ENCODE data around the gene MAST2.
"Not testable (repeated sequence)": the region's sequence is repeated elsewhere in the genome, so short reads cannot be mapped to it uniquely, and the experiment has no call there.

MAST2 gene

DNA sequence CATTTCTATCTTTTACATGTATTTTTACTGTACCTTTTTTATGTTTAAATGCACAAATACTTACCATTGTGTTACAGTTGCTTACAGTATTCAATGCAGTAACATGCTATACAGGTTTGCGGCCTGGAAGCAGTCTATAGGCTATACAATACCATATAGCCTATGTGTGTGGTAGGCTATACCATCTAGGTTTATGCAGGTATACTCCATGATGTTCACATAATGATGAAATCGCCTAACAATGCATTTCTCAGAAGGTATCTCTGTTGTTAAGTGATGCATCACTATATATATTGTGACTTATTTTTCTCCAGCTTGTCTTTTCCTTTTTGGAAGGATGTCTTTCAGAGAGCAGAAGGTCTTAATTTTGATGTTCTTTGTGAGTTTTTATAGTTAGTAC lies 103.5 kb downstream of the MAST2 start:
- no peak for DNase-seq

DNA sequence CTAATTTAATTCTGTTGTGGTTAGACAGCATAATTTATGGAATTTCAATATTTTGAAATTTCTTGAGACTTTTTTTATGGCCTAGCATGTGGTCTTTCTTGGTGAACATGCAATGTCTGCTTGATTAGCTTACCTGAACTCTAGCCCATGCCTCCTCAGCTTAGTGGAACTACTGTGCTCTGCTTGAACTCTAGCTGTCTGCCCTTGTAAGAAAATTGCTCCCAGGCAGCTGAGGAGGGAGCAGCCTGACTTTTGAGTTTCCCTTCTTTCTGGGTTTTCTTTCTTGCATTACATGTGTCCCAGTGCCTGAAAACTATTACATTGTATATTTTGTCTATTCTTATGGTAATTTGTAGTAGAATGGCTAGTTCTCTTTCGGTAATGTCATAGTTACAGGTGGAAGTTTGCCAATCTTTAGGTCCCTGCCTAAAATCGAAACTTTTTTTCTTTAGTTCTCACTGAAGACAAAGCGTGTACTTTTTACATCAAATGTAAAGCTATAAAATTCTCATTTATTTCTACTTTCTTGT lies 105.3 kb downstream of the MAST2 start:
- DNase-seq = no peak

DNA sequence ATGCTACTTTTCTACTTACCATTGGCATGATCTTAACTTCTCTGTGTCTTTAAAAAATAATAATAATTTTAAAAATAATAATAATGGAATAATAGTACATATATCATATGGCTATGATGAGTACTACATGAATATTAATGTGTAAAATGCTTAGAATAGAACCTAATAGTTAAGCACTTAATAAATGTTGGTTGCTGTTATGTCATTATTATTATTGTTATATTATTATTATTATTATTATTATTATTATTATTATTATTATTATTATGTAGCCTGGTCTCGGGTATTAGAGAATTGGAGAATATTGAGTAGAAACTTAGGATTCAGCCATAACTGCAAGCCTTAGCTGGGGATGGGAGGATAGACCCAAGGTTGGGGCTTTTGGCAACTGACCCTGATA lies 108.2 kb downstream of the MAST2 start:
- DNase-seq = no peak

DNA sequence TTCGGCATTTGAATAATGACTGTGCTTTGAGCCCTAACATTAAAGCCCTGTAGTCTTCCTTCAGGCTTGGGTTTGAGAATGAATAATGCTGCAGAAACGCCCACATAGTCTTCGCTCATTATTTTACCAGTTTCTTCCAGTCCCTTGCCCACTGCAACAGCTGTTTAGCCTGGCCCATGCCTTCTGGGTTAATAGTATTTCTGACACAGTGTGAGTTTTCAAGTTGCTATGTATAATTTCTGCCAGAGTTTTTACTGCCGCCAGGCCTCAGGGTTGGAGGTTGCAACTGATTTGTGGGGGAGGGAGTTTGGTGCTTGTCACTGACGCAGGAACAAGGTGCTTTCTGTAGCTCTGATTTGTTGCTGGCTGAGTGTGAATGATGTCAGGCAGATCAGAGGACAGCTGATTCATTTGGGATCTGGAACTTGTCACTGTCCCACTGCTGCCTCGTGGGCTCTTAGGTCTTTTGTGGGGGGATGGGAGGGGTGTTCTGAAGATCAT lies 109.8 kb downstream of the MAST2 start:
- DNase-seq = no peak

DNA sequence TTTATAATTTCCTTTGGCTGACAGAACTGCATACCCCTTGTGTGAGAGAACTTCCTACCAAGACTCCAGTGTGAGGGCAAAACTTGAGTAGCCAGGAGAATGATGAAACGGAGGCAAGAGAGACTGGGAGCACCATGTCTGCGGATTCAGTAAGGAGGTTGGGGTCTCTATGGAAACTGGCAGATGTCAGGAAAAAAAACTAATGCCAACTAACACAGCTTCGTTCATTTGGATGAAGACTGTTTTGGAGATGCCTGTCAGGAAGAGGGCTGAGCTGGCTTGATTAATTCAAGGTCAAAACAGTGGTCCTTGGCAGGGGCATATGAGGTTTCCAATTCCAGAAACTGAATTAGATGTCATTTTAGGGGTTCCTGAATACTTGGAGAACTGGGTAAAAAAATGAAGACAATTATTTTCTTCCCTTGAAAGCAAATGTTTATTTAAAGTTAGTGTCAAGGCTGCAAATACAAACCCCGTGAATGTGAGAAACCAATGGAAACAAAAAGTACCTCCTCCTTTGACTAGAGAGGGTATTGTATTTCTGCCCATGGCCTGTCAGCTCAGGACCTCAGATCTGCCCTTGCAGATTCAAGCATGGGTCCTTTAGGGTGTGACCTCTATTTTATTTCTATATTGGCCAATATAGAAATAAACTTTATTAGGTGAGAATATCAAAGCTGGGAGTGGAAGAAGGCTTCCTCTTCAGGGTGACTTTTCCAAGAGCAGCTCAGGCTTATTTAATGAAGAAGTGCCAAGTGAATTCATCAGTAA lies 110.5 kb downstream of the MAST2 start:
- DNase-seq = no peak

DNA sequence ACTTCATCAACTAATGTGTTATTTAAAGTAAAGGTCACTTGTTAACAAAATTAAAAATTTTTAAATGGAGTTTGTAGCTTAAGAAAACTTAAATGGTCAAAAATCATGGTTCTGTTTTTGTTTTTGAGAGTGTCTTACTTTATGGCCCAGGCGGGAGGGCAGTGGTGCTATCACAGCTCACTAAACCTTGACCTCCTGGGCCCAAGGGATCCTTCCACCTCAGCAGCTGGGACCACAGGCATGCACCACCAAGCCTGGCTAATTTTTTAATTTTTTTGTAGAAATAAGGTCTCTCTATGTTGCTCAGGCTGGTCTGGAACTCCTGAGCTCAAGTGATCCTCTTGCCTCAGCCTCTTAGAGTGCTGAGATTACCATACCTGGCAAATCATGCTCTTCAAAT lies 111.4 kb downstream of the MAST2 start:
- no peak for DNase-seq

DNA sequence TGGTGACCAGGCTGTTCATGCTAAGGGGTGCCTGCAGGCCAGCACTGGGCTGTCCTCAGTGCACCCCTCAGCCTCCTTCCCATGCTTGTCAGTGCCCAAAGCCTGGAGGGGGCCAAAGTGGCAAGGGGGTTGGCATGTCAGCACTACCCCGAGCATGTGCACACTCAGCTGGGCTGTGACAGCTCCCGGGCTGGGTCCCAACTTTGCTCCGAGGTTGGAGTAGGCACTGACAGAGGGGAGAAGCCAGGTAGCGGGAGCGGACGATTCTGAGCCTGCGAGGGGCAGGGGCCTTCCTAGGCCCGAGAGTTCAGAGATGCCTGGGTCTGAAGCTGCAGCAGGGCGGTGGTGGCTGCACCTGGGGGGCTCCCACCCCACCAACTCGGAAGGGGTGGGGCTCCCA lies 119.0 kb downstream of the MAST2 start:
- no peak for DNase-seq

DNA sequence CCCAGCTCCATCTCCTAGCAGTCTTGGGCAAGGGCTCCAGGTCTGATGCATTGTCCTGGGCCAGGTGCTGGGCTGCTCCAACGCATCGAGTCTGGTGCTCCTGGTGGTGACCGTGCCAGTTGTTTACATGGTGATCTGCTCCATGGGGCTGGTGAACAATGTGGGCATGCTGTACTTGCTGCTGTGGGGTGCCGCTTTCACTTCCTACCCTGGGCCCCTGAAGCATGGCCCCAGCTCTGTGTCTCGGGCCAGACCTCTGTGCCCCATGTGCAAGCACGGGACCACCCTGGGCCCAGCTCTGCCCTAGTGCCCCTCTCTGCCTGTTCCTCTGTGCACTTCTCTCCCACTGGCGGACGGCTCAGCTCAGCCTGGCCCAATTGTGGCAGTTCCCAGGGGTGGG lies 119.4 kb downstream of the MAST2 start:
- DNase-seq = no peak

DNA sequence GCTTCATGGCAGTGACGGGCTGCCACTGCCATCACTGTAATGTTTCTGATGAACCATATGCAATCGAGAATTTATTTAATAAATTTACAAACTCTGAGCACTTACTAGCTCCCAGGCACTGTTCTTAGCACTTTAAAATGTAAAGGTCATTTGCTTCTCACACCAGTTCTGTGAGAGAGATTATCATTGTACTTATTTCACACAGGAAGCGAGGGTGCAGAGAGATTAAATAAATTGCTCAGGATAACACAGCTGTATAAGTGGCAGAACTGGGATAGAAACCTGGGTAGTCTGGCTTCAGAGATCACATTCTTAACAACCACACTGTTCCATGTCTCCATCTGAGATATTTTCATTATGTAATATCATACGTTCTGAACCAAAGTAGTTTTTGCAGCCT lies 119.9 kb downstream of the MAST2 start:
- no peak for DNase-seq

DNA sequence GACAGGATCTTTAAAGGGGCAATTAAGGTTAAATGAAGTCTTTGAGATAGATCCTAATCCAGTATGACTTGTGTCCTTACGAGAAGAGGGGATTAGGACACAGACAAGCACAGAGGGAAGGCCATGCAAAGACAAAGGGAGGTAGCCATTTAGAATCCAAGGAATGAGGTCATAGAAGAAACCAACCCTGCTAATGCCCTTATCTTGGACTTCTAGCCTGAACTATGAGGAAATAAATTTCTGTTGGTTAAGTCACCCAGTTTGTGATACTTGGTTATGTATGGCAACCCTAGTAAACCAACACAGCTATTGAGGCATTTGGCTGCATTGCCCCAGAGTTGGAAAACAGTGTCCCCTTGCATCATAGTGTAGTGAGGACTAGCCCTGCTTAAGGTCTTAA lies 121.3 kb downstream of the MAST2 start:
- no peak for DNase-seq

DNA sequence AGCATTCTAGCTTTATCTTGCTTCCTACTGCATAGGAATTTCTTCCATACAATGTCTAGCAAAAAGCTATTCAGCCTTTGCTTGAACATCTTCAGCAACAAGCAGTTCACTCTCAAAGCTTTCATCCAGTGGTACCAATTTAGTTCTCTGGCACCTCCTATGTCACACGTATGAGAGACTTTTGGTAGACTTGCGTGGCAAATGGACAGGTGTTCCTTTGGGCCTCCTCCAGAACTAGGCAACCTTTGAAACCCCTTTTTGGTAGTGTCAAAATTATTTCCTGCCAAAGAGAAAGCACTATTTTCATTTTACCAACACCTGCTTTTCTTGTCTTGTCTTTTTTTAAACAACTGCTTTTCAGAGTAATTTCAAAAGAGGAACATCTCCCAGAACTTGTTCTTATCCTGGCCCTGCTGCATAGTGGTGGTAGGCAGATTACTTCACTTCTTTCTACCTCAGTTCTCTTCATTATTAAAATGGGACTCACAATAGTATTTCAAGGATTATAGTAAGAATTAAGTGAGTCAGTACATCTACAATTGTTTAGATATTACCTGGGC lies 122.4 kb downstream of the MAST2 start:
- DNase-seq = no peak

DNA sequence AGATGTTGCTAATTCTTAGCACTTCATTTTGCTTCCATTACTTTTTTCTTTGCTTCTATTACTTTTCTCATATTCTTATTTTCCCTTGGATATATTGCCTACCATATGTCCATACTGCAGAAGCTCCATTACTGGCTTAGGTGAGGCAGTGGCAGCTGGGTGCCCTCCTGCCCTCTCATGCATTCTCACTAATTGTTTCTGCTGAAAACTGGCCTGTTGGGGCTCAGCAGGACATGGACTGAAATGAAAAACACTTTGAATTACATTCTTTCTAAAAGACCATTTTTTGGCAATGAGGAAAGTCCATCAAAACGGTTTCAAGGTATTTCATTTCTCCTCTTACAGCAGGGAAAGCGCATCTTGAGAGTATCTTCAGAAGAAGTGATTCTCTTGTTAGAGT lies 122.9 kb downstream of the MAST2 start:
- DNase-seq = peak; percentile 48

DNA sequence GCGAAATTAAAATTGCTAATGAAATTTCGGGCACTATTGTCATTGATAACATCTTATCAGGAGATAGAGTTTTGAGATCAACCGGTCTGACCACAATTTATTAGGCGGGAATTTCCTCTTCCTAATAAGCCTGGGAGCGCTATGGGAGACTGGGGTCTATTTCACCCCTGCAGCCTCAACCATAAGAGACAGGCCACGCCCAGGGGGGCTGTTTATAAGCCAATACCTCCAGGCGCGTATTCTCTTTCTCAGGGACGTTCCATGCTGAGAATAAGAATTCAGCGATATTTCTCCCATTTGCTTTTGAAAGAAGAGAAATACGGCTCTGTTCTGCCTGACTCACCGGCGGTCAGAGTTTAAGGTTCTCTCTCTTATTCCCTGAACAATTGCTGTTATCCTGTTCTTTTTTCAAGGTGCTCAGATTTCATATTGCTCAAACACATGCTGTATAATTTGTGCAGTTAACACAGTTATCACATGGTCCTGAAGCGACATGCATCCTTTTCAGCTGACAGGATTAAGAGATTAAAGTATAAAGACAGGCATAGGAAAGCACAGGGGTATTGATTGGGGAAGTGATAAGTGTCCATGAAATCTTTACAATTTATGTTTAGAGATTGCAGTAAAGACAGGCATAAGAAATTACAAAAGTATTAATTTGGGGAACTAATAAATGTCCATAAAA lies 124.0 kb downstream of the MAST2 start:
- peak; percentile 23 for DNase-seq

DNA sequence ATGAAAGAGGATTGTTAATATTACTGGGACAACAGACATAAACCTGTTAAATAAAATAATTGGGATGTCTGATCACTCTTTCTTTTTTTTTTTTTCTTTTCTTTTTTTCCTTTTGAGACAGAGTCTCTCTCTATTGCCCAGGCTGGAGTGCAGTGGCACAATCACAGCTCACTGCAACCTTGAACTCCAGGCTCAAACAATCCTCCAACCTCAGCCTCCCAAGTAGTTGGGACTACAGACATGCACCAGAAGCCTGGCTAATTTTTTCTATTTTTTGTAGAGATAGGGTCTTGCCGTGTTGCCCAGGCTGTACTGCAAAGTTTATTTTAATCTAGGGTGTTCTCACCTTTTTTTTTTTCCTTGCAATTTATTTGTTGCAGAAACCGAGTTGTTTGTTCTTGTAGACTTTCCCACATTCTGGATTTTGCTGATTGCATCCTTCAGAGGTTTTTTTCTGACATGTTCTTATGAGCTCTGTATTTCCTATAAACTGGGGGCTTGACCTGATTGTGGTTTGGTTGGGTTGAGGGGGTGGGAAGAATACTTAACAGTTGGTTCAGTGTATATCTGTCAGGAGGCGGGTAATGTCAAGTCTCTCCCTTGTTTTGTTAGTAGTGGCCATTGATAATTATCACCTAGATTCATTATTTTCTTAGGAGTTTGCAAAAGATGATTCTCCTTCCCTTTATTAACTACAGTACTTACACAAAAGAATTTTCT lies 125.2 kb downstream of the MAST2 start:
- no peak for DNase-seq

DNA sequence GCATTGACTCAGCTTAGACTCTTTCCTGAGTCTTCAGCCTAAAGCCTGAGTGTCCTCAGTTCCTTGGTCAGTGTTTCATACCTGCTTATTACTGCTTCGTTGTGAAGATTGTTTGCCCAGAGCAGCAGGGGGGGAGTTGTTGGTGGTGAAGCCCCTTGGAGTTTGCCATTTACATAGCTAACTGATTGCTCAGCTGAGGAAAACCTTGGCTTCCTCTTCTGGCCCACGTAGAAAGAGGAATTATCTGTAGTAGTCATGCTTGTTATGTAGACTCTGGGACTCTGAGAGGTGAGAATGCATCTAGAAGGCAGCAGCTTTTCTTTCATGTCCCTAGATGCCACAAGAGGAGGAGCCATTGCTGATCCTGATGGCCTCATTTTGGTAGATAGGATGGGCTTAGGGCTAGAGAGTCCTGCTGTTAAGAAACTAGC lies 125.9 kb downstream of the MAST2 start:
- DNase-seq = peak; percentile 23

DNA sequence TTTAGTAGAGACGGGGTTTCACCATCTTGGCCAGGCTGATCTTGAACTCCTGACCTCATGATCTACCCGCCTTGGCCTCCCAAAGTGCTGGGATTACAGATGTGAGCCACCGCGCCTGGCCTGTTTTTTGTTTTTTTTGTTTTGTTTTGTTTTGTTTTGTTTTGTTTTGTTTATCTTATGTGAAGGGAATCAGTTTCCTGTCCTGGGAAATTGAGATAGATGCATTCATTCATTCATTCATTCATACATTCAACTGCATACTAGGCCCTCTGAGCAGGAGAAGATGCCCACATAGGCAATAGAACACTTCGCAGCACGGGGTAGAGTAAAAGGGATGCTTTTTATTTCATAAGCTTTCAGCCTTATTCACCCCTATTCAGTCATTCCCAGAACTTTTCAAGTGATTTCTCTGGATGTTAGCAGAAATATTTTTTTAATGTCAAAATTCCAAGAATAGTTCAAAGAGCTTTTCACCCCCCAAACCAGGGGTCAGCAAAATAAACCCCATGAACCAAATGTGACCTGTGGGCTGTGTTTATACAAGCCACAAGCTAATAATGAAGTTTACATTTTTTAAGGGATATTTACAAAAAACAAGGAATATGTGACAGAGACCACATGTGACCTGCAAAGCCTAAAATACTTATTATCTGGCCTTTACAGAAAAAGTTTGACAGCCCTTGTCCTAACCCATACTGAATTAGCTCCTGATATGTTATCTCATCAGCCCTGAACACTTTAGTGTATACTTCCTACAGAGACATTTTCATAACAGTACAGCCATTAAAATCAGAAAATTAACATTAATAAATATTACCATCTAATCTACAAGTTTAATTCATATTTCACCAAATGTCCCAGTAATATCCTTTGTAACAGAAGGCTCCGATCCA lies 127.1 kb downstream of the MAST2 start:
- no peak for DNase-seq

DNA sequence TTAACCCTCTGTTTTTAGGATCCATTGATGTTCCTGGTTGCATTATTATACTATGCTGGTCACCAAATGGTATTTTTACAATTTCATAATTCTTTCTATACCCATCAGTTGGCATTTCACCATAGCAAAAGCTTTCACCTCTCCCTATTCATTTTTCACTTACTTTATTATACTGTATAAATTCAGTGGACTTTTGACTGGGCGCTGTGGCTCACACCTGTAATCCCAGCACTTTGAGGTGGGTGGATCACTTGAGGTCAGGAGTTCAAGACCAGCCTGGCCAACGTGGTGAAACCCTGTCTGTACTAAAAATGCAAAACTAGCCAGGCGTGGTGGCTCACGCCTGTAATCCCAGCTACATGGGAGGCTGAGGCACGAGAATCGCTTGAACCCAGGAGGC lies 128.8 kb downstream of the MAST2 start:
- DNase-seq = not testable (repeated sequence)

DNA sequence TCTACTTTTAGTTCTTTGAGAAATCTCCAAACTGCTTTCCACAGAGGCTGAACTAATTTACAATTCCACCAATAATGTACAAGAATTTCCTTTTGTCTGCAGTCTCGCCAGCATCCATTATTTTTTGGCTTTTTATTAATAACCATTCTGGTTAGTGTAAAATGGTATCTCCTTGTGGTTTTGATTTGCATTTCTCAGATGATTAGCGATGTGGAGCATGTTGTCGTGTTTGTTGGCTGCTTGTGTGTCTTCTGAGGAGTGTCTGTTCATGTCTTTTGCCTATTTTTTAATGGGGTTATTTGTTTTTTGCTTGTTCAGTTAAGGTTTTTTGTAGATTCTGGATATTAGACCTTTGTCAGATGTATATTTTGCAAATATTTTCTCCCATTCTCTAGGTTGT lies 131.5 kb downstream of the MAST2 start:
- DNase-seq = no peak

DNA sequence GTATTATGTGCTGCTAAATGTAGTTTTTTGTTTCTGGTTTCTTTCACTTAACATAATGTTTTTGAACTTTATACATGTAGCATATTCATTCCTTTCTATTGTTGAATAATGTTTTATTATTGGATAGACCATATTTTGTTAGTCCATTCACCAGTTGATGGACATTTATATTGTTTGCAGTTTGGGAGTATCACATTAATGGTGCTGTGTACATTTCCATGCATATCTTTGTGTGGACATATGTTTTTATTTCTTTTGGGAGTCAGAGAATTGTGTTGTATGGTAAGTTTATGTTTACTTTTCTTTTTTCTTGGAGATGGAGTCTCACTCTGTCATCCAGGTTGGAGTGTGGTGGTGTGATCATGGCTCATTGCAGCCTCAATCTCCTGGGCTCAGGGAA lies 134.6 kb downstream of the MAST2 start:
- no peak for DNase-seq

DNA sequence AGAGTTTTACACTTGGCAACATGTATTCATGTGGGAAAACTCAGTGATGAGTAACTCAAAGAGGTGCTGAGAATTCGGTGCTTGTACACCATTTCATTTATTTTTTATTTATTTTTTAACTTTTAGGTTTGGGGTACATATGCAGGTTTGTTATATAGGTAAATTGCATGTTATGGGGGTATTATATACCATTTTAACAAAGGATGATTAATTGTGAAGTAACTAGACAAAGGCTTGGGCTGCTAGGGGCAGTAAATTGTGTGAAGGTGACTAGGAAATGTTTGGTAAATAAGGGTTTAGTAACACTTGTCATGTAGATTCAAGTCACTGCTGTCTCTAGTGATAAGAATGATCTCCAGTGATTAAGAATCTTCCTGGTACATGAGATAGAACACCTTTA lies 139.0 kb downstream of the MAST2 start:
- DNase-seq = no peak

DNA sequence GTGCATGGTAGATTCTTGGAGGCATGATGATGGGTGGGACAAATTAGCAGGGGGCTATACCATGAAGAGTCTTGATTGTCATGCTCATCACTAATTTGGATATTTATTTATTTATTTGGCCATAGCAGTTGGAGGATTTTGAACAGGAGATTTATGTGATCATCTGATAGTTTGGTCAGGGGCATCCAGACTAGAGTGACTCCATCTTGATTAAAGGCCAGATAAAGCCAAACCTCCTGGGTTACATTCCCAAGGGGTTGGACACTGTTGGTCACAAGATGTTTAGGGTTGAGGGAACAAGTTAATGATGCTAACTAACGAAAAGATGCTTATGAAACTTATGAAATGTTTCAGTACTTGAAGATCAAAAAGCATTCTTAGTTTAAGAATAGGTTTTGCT lies 139.8 kb downstream of the MAST2 start:
- no peak for DNase-seq

DNA sequence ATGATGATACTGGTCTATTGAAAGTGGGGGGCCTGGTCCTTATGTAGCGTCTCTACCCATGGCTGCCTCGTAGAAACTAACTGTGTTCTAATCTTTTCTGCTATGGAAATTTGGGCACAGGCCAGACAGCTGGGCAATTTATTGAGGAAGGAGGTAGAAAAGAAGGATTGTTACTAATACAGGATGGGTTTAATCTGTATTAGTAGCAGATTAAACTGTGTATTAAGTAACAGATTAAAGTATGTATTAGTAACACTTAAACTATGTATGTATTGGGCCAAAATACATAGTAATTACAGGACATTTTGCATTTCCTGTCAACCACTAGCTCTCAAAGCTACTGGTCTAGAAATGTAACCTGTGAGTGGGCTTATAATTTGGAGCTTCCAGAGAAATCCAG lies 142.0 kb downstream of the MAST2 start:
- no peak for DNase-seq

All from NCI-H1105 treated with DMSO at 0.1 percent for 48 hours (cell line).